PFSK-1 (cell line): ENCODE data around the gene GIMAP8.

ENCODE experiments used
- FOXP2 ChIP-seq: optimal IDR thresholded peaks from 2 replicates; pipeline ENCODE3; 2011; ENCODE audit warnings: borderline replicate concordance, control low read depth, inconsistent platforms; ENCODE audit not compliant: insufficient read depth; ENCODE audit errors: extremely low read length, extremely low read depth
- POLR2AphosphoS5 ChIP-seq: IDR thresholded peaks from 2 replicates; pipeline ENCODE4 v1.6.1; 2012; ENCODE audit warnings: low read depth, mild to moderate bottlenecking, control low read depth, low read length, moderate library complexity
- SIN3A ChIP-seq: IDR thresholded peaks from 2 replicates; pipeline ENCODE4 v1.6.1; 2012; ENCODE audit warnings: mild to moderate bottlenecking, low read length, moderate library complexity, borderline replicate concordance; ENCODE audit not compliant: insufficient read depth
- TAF1 ChIP-seq: IDR thresholded peaks from 2 replicates; pipeline ENCODE4 v1.6.1; 2012; ENCODE audit warnings: low read length, control low read depth, borderline replicate concordance; ENCODE audit not compliant: insufficient read depth
- TF ChIP-seq, protein P1 (sequence below), 2 experiments: IDR thresholded peaks; 2 replicates each; pipeline versions ENCODE4 v1.6.1 to v1.8.0; 2011 to 2012; ENCODE audit warnings: low read depth in 2 of 2, low read length in 2 of 2, control low read depth in 1 of 2, inconsistent platforms in 1 of 2, mild to moderate bottlenecking in 1 of 2, moderate library complexity in 1 of 2; ENCODE audit not compliant: insufficient read depth in 1 of 2

GIMAP8 gene

DNA sequence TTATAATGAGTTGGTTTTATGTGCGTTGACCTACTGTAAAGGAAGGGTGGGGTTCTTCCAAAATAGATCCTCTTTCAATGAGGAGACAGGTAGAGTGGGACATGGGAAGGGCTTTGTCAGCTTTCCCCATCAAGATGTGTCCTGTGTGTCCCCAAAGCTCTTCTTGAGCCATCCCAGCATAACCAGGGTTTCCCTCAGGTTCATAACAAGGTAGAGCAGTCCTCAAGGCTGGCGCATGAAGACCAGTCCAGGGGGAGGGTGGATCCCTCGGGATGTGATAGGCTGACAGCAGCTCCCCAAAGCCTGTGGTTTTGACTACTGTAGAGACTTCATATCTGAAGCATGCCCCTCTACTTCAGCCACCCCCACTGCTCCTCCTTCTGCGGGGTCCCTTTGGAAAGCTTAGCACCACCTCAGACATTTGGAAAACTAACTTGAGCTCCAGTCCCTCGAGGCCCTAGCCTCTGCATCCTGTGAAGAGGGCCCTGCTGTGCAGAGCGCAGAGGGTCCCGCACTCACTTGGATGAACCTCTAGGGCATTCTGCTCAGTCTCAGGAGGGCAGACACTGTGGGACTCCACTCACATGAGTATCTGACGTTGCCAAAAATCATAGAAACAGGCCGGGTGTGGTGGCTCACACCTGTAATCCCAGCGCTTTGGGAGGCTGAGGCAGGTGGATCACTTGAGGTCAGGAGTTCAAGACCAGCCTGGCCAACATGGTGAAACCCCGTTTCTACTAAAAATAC is 1.1 kb upstream of the GIMAP8 start:
- no peak for TF ChIP-seq POLR2AphosphoS5
- TF ChIP-seq FOXP2: no peak
- TF ChIP-seq TAF1: no peak
- no peak for TF ChIP-seq SIN3A
- TF ChIP-seq, protein P1, sequence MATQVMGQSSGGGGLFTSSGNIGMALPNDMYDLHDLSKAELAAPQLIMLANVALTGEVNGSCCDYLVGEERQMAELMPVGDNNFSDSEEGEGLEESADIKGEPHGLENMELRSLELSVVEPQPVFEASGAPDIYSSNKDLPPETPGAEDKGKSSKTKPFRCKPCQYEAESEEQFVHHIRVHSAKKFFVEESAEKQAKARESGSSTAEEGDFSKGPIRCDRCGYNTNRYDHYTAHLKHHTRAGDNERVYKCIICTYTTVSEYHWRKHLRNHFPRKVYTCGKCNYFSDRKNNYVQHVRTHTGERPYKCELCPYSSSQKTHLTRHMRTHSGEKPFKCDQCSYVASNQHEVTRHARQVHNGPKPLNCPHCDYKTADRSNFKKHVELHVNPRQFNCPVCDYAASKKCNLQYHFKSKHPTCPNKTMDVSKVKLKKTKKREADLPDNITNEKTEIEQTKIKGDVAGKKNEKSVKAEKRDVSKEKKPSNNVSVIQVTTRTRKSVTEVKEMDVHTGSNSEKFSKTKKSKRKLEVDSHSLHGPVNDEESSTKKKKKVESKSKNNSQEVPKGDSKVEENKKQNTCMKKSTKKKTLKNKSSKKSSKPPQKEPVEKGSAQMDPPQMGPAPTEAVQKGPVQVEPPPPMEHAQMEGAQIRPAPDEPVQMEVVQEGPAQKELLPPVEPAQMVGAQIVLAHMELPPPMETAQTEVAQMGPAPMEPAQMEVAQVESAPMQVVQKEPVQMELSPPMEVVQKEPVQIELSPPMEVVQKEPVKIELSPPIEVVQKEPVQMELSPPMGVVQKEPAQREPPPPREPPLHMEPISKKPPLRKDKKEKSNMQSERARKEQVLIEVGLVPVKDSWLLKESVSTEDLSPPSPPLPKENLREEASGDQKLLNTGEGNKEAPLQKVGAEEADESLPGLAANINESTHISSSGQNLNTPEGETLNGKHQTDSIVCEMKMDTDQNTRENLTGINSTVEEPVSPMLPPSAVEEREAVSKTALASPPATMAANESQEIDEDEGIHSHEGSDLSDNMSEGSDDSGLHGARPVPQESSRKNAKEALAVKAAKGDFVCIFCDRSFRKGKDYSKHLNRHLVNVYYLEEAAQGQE (IDR thresholded peaks at IDR 0.05; ENCODE audit: insufficient read depth in 1 of 2, low read depth in 2 of 2, low read length in 2 of 2): no peak

DNA sequence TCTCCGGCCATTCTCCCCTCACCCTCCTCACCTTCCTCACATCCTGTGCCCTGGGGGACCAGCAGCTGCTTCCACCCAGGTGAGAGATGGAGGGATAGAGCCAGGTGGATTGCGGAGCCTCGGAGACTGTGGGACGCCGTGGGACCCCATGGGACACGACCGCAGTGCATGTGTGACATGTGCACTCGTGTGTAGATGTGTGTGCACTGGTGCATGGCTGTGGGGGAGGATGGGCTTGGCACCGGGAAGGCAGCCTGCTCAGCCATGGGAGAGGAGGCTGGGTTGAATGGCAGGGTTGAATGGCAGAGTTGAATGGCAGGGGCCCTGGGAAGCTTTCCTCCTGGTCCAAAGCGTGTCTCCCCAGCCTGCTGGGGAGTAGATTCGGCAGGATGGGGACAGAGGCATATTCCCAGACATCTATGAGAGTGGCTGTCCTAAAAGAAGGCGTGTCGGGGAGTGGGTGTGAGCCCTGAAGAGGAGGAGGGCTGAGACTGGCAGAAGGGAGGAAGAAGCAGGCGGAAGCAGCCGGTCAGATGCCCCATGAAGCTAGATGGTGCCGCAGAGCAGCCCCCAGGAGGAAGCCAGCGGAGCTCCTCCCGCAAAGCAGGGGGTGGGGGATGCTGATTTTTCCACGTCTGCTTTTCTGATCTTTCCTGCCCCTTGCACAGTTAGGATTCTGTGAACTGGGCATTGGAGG is 815 bp downstream of the GIMAP8 start:
- TF ChIP-seq SIN3A (no peak), FOXP2 (no peak), POLR2AphosphoS5 (no peak), TAF1 (no peak)
- TF ChIP-seq, protein P1 (IDR thresholded peaks at IDR 0.05; ENCODE audit: insufficient read depth in 1 of 2, low read depth in 2 of 2, low read length in 2 of 2): no peak

DNA sequence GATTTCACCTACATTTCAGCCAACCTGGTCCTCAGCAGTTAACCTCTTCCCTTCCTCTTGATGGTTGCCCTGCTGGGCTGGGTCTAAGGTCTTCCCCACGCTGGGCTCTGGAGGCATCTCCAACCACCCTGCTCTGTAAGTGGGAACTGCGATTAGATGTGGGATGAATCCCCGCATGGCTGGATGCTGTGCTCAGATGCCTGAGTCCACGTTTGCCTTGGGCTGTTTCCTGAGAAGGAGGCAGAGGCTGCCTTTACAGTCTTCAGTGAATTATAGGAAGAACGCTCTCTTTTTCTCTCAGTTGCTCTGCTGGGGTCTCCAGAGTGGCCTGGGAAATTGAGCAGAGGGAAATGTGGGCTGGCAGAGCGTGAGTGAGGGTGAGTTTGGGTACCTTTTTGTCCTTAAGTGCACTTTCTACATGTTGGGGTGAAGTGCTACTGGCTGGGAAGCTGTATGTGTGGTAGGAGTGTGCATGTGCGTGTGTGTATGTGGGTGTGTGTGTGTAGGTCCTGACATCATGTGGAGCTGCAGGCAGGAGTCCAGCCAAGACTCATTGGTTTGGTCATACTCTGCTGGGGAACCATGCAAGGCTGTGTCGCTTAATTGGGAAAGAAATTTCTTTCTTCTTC is 1.5 kb downstream of the GIMAP8 start:
- TF ChIP-seq POLR2AphosphoS5 (no peak), TAF1 (no peak), SIN3A (no peak), FOXP2 (no peak)
- TF ChIP-seq, protein P1 (IDR thresholded peaks at IDR 0.05; ENCODE audit: insufficient read depth in 1 of 2, low read depth in 2 of 2, low read length in 2 of 2): no peak

DNA sequence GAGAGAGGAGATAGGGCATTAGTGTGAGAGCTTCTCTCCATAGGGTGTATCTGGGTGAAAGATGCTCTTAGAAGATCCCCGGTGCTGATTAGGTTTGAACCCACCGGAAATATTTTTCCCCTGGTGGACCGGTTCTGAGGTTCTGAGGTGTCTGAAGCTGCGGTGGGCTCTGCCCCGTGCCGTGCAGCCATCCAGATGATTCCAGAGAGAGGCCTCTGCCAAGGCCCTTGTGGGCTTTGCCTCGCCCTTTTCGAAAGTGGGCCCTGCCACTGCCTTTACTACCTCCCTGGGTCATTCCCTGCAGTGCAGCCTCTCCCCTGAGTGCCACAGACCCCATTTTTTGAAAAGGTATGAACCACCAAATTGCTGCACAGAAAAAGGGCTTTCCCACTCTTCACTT is 2.8 kb downstream of the GIMAP8 start:
- no peak for TF ChIP-seq SIN3A
- no peak for TF ChIP-seq TAF1
- no peak for TF ChIP-seq FOXP2
- TF ChIP-seq, protein P1 (IDR thresholded peaks at IDR 0.05; ENCODE audit: insufficient read depth in 1 of 2, low read depth in 2 of 2, low read length in 2 of 2): no peak
- no peak for TF ChIP-seq POLR2AphosphoS5
